GM21367 (cell line): ENCODE data around the gene ABHD14A.
A peak's percentile ranks its signal among the peaks of the same experiment; 100 is the strongest.
"Not testable (repeated sequence)": the region's sequence is repeated elsewhere in the genome, so short reads cannot be mapped to it uniquely, and the experiment has no call there.

ENCODE experiments used
- ATAC-seq: cut with Tn5 transposase; IDR thresholded peaks from one replicate; pipeline ENCODE4 v1.9.1; 2021; ENCODE audit not compliant: unreplicated experiment

Gene ABHD14A

DNA sequence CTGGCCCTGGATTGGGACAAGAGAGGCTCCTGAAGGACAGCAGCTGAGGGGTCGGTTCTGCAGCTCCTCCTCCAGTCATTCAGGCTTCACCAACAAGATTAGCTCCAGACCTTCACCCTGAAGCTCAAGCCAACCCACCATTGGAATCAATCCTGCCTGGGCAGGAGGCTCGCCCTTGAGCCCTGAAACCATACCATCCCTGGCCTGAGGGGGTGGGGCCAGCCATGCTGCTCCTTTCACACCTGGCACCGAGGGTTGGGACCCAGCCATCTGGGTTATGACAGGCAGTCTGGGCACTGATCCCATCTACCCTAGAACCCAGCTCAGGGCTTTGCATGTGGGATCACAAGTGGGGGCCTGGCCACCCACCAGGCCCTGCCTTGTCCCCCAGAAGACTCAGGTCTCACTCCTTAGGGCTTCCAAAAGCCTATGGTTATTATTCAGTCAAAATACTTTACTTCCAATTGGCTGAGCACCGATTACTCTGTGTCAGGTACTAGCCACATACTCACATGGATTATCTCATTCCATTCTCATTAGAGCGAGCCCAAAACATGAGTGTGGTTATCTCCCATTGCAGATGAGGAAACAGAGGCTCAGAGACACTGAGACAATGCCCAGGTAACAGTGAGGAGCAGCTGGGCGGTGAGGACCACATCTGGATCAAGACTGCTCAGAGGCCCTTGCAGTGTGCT is 4.1 kb upstream of the ABHD14A start:
- ATAC-seq = no peak

DNA sequence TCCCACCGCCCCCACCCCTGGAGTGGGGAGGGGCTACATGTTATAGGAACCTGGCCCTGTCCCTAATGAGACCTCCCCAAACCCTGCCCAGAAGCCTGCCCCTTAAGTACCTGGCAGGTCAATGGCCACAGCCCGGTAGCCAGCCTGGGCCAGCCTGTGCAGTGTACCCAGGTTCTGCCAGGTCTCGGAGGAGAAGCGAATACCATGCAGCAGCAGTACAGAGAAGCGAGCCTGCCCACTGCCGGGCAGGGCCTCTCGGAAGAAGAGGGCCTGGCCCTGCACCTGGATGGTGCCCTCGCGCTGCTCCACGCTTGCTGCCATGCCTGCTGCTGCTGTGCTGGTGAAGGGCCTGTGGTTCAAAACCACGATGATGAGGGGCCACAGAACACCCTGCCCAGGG is 3.5 kb upstream of the ABHD14A start:
- no peak for ATAC-seq

DNA sequence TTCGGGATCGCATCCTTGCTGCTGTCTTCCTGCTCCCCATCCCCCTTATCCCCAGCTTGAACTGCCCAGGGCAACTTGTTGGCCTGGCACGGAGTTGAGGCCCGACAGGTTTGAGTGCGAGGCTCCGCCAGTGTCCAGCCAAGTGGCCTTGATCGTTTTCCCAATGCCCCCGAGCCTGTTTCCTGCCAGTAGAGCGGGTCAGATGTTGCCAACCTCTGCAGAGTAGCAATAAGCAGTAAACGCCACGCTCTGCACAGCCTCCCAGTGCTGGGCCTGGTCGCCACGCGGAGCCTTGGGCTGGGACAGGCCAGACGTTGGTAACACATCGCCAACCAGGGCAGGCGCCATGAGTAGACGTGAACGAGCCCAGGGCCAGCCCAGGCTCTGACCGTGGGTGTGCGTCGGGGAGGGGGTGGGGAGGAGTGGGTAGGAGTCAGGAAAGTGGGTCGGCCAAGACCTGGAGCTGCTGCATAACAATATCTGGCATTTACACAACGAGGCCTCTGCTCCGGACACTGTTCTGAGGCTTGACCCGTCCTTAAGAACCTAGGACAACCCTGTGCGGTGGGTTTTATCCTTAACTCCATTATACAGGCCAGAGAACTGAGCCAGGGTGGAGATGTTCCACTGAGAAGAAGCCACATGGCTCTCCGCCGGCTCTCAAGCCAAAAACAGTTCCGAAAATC is 444 bp upstream of the ABHD14A start:
- no peak for ATAC-seq

DNA sequence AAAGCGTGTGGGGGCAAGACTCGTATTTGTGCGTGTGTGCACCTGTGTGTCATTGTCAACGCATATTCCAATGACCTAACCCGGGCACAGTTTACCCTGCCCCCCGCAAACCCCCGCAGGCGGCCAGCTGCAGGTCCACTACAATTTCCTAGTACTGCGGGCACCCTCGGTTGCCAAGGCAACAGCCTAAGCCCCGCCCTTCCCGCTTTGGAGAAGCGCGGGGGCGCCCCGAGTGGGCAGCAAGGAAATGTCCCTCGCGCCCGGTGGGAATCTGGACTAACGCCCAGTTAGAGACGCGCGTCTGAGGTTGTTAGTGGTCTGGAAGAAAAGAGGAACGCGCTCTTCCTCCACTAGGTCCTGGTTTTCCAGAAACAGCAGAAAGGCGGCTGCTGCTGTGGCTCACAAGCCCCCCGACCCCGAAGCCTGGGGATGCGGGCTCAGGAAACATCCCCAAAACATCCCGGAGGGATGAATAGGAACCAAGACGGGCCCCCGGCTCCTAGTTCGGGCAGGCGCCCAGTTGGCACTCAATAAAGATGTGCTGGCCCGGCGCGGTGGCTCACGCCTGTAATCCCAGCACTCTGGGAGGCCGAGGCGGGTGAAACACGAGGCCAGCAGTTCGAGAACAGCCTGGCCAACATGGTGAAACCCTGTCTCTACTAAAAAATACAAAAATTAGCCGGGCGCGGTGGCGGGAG is 1.1 kb downstream of the ABHD14A start:
- no peak for ATAC-seq

DNA sequence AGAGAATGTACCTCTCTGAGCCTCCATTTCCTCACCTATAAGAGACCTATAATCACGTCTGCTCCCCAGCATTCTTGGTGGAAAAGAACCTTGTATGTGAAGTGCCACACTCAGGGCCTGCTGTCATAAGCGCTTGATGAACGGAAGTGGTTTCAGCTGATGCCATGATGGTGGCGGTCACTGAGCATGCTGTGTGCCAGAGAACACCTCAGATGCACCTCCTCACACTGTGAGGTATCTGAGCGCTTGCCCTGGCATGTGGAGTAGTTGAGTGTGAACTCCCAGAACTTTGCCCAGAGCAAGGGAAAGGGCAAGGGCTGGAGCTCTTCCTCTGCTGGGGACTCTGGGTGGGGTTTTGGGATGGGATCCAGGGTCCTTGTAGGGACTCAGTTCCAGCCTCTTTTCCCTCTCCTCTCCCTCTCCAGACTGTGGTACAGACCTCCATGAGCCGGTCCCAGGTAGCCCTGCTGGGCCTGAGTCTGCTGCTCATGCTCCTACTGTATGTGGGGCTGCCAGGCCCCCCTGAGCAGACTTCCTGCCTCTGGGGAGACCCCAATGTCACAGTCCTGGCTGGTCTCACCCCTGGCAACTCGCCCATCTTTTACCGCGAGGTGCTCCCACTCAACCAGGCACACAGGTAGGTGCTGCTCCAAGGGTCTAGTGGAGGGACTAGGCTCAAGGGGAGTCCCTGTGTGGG is 2.7 kb downstream of the ABHD14A start:
- ATAC-seq = no peak

DNA sequence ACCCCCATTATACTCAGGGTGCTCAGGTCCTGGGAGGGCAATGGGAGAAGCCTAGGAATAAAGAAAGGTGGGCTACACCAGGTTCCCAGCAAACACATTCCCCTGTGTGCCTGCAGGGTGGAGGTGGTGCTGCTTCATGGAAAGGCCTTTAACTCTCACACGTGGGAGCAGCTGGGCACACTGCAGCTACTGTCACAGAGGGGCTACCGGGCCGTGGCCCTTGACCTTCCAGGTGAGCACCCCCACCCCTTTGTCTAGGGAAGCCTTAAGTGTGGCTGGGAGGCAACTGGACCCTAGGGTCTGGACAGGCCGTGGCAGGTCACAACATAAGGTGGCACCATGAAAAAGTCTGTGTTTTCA is 3.3 kb downstream of the ABHD14A start:
- ATAC-seq = no peak

DNA sequence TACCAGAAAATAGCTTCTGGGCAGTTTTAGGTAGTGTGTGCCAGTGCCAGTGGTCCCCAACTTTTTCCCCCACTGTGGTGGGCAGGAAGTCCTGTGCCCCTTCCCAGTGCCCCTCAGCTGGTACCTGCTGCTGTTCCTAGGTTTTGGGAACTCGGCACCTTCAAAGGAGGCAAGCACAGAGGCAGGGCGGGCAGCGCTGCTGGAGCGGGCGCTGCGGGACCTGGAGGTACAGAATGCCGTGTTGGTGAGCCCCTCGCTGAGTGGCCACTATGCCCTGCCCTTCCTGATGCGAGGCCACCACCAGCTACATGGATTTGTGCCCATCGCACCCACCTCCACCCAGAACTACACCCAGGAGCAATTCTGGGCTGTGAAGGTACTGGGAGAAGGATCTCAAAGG is 5.4 kb downstream of the ABHD14A start:
- ATAC-seq = no peak

DNA sequence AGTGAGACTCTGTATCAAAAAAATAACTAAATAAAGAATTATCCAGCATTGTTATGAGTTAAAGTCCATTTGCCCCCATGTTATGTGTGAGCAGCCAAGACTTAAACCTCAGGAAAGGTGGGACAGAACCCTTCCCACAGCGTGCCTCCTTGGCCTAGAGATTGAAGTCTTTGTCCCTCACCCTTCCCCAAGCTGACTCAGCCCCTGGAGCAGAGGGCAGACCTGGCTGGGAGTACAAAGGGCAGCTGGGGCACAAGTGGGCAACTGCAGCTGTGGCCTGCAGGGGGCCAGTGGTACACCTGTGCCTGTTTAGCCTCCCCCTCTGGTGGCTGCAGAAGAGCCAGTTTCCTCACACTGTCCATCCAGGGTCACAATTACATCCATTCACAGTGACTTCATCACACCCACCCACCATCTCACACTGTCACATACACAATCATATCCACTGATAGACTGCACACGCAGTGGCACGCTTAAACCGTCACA is 7.5 kb downstream of the ABHD14A start:
- peak; percentile 37 for ATAC-seq

DNA sequence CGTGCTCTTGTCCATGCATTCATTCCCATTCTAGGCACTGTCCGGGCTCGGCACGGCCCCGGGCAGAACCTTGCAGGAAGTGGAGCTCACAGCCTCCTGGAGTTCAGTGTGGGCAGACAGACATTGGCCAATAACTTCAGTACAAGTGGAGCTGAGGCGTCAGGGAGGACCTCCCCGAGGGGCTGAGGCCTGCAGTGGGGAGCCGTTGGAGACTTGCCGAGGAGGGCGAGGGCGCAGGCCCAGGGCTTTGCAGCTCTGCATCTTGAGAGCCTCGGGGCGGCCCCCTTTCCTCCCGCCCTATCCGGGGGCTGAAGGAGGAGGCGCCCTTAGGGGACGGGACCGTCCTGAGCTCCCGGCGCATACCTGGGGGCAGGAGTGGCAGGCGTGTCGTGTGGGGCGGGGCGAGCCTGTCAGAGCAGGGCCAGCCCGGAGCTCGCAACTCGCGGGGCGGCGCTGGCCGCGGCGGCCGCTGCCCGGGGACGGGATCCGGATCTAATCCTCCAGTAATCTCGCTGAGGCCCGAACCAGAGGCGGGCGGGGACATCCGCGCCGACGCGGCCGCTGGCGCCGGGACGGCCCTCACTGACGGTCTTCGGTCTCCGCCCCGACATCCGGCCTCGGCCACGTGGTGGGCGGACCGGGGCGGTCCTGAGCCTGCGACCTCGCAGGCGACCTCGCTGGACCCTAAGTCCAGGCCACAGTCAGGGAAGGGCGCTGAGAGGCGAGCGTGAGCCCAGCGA is 8.1 kb downstream of the ABHD14A start, which contains the start of gene ACY1:
Gene ACY1 (plus strand): TSS at position 698 of the 740 bp plus-strand sequence. CDS start 530 bp downstream, outside the sequence.
- peak; percentile 63 for ATAC-seq

DNA sequence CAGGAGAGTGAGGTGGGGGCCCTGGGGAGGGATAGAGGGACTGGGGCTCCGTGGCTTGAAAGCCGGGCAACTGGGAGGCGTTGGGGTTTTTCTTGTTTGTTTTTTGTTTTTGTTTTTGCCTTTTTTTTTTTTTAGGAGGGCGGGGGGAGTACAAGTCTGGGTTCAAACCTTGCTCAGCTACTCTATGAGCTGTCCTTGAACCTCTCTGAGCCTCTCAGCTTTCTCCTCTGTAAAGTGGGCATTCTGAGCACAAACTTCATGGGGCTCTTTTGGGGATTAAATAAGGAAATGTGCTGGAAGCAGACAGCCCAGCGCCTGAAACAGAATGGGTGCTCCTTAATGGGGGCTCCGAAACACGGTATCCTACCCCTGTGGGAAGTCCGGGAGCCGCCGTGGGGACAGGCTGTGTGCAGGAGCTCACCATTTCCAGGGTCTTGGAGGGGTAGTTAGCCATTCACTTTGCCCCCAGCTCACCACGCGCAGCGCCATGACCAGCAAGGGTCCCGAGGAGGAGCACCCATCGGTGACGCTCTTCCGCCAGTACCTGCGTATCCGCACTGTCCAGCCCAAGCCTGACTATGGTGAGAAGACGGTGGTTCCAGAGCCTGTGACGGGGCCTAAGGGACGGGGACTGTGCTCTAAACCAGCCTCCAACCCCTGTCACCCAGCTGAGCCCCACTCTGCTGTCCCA is 8.9 kb downstream of the ABHD14A start:
- no peak for ATAC-seq

DNA sequence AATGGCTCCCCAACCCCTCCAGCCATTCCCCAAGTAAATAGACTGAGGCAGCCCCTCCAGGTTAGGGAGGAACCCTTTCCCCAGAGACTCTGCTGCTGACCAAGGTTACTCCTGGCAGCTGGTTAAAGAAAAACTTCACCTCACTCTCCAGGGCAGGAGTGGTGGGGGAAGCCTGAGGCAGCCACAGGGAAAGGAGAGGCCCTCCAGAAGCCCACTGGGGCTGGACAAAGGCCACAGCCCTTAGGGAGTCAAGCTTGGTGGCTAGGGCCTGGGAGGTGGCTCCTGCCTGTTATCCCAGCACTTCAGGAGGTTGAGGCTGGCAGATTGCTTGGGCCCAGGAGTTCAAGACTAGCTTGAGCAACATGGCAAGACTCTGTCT is 9.4 kb downstream of the ABHD14A start:
- no peak for ATAC-seq

DNA sequence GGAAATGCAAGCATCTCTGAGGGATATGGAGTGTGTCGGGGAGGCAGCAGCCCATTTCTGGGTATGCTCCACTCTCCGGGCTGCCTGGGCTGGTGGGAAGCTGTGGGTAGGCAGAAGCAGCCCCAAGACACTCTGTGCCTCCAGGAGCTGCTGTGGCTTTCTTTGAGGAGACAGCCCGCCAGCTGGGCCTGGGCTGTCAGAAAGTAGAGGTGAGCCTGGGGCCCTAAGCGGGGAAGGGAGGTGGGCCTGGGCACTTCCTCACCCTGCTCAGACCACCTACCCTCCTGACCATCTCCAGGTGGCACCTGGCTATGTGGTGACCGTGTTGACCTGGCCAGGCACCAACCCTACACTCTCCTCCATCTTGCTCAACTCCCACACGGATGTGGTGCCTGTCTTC is 10.2 kb downstream of the ABHD14A start:
- ATAC-seq = no peak

DNA sequence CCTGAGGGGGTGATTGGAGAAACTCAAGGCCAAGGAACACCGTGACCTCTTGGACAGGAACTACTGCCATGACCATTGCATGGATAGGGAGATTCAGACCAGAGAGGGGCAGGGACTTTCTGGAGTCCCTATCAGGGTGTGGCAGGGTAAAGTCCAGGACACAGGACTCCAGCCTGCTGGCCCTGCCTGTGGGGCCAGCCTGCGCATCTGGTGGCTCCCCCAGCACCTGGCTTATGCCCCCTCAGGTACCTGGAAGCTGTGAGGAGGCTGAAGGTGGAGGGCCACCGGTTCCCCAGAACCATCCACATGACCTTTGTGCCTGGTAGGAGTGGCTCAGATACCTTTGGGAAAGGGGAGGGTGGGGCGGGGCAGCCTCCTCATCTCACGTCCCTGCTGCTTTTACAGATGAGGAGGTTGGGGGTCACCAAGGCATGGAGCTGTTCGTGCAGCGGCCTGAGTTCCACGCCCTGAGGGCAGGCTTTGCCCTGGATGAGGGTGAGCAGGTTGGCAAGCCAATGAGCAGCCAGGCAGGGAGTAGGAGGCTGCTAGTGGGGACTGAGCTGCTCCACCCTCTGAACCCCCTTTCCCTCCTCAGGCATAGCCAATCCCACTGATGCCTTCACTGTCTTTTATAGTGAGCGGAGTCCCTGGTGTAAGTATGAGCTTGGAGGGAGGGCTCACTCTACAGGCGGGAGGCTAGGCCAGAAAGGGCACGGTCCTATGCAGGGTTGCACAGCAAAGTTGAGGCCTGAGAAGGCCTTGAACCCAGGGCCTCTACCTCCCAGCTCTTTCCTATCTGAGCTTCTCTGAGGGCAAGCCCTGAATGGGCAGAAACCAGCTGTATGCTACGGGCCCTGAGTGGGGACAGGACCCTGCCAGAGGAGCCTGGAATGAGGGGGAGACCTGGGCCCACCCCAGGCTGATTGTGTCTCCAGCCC is 11.4 kb downstream of the ABHD14A start:
- no peak for ATAC-seq

DNA sequence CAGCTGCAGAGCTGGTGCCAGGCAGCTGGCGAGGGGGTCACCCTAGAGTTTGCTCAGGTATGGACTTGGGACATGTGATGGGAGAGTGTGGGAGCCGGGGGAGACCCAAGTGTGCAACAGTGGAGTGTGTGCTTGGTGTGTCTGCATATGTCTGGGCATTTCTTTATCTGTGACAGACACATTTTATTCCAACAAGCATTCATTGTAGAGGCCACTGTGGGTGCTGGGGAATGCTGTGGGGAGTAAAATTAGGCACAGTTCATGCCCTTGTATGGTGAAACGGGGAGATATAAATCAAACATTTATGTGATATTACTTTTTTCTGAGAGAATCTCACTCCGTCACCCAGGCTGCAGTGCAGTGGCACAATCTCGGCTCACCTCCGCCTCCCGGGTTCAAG is 12.7 kb downstream of the ABHD14A start:
- no peak for ATAC-seq

DNA sequence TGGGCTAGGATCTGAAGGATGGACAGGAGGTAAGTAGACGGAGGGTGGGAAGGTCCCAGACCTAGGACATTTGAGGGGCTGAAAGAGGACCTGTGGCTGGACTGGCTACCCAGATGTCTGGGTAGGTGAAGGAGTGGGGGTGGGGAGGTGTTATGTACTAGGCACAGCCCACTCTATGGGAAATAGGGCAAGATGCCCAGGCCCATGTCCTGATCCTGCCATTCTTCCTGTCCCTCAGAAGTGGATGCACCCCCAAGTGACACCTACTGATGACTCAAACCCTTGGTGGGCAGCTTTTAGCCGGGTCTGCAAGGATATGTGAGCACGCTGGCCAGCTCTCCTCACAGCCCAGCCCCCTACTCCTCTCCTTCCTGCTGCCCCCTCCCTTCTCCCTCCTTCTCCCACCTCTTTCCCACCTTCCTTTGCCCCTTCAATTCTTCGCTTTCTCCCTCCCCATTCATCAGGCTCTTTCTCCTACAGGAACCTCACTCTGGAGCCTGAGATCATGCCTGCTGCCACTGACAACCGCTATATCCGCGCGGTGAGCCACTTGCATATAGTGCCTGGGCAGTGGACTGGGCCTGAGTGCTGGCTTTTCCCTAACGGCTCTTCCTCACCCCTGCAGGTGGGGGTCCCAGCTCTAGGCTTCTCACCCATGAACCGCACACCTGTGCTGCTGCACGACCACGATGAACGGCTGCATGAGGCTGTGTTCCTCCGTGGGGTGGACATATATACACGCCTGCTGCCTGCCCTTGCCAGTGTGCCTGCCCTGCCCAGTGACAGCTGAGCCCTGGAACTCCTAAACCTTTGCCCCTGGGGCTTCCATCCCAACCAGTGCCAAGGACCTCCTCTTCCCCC is 13.7 kb downstream of the ABHD14A start:
- no peak for ATAC-seq

DNA sequence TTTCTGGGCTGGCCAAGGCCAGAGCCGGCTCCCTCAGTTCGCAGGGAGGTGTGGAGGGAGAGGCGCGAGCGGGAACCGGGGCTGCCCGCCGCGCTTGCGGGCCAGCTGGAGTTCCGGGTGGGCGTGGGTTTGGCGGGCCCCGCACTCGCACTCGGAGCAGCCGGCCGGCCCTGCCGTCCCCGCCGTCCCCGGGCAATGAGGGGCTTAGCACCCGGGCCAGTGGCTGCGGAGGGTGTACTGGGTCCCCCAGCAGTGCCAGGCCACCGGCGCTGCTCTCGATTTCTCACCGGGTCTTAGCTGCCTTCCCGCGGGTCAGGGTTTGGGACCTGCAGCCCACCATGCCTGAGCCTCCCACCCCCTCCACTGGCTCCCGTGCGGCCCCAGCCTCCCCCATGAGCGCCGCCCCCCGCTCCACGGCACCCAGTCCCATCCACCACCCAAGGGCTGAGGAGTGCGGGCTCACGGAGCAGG is 15.7 kb downstream of the ABHD14A start:
- not testable (repeated sequence) for ATAC-seq

DNA sequence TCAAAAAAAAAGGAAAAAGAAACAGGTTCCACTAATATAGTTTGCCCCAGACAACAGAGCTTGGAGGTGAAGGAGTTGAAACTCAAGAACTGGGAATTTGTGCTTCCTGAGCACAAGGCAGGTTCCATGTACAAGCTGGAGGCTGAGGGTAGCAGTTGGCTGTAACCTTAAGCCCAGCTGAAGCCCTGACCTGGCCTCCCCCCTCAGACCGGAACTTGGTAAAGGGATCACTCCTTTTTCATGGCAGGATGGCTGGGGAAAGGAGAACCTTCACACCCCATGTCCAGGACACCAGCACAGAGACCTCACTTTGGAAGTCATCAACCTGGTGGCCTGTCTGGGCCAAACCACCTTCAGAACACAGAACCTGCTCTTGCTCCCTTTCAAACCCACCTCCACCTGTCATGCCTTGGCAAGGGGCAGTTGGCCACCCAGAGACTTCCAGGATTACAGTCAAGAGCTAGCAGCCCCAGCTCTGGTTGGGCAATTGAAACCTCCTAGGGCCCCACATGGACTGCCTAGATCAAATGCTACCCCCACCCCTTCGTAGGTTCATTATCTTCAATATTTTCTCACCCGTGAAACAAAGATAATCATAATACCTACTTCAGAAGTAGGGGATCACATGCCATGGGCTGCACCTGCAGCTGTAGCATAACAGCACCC is 17.3 kb downstream of the ABHD14A start:
- ATAC-seq = no peak
